ENCODE results near the gene PCDHGA1.
"Not testable (repeated sequence)": the region's sequence is repeated elsewhere in the genome, so short reads cannot be mapped to it uniquely, and the experiment has no call there.

The PCDHGA1 gene

GRCh38 chr5:141326088-141326854 is 4.0 kb upstream of the PCDHGA1 start:
- peak overlapping the region; percentile 73 for H3K4me2 ChIP-seq (ENCODE audit: low read length)
- no peaks in the 10 kb centered on the region for H3F3A ChIP-seq (ENCODE audit: control insufficient read depth, insufficient read depth)
- H4K20me1 ChIP-seq (ENCODE audit: control insufficient read depth, insufficient read depth, low read depth, low read length): no peaks in the 10 kb centered on the region
- H3K27ac ChIP-seq (ENCODE audit: low read depth, low read length): peak overlapping the region; percentile 31; the same call in 1 of the 2 replicates
- no peaks in the 10 kb centered on the region for H3K9me2 ChIP-seq (replicated peaks; ENCODE audit: control insufficient read depth, low read length)
- no peaks in the 10 kb centered on the region for H3K79me2 ChIP-seq (ENCODE audit: control insufficient read depth, low read length)
- TF ChIP-seq EZH2phosphoT487 (IDR thresholded peaks at IDR 0.05; ENCODE audit: borderline replicate concordance, low read length) (no peak), CTCF (IDR thresholded peaks at IDR 0.05; ENCODE audit: low read depth, low read length, poor library complexity, severe bottlenecking) (peak; percentile 75)
- H3K27me3 ChIP-seq (ENCODE audit: control insufficient read depth, low read length): no peaks in the 10 kb centered on the region
- peaks cover 37% of the 10 kb centered on the region for H3K4me1 ChIP-seq (ENCODE audit: control insufficient read depth, low read length)
- peak overlapping the region; percentile 80 for H3K4me3 ChIP-seq (ENCODE audit: low read length)
- peaks cover 12% of the 10 kb centered on the region; the same call in 1 of the 2 replicates for H3K9me3 ChIP-seq (ENCODE audit: control insufficient read depth, insufficient read depth, low read length)
- no peaks in the 10 kb centered on the region for H3K36me3 ChIP-seq (ENCODE audit: control insufficient read depth, low read length)

GRCh38 chr5:141328231-141328630 is 2.1 kb upstream of the PCDHGA1 start:
- no peaks in the 10 kb centered on the region for H3K36me3 ChIP-seq (ENCODE audit: control insufficient read depth, low read length)
- H3K9me2 ChIP-seq (replicated peaks; ENCODE audit: control insufficient read depth, low read length): no peaks in the 10 kb centered on the region
- no peak overlapping the region for H3K4me3 ChIP-seq (ENCODE audit: low read length)
- H3K27me3 ChIP-seq (ENCODE audit: control insufficient read depth, low read length): no peaks in the 10 kb centered on the region
- H3K4me2 ChIP-seq (ENCODE audit: low read length): no peak overlapping the region
- H4K20me1 ChIP-seq (ENCODE audit: control insufficient read depth, insufficient read depth, low read depth, low read length): no peaks in the 10 kb centered on the region
- TF ChIP-seq CTCF (IDR thresholded peaks at IDR 0.05; ENCODE audit: low read depth, low read length, poor library complexity, severe bottlenecking) (no peak), EZH2phosphoT487 (IDR thresholded peaks at IDR 0.05; ENCODE audit: borderline replicate concordance, low read length) (no peak)
- H3K4me1 ChIP-seq (ENCODE audit: control insufficient read depth, low read length): peaks cover 26% of the 10 kb centered on the region
- H3K27ac ChIP-seq (ENCODE audit: low read depth, low read length): no peak overlapping the region
- H3K9me3 ChIP-seq (ENCODE audit: control insufficient read depth, insufficient read depth, low read length): peaks cover 12% of the 10 kb centered on the region; the same call in 1 of the 2 replicates
- no peaks in the 10 kb centered on the region for H3K79me2 ChIP-seq (ENCODE audit: control insufficient read depth, low read length)
- no peaks in the 10 kb centered on the region for H3F3A ChIP-seq (ENCODE audit: control insufficient read depth, insufficient read depth)

DNA sequence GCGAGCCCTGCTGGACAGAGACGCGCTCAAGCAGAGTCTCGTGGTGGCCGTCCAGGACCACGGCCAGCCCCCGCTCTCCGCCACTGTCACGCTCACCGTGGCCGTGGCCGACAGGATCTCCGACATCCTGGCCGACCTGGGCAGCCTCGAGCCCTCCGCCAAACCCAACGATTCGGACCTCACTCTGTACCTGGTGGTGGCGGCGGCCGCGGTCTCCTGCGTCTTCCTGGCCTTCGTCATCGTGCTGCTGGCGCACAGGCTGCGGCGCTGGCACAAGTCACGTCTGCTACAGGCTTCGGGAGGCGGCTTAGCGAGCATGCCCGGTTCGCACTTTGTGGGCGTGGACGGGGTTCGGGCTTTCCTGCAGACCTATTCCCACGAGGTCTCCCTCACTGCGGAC is 2.3 kb downstream of the PCDHGA1 start:
- not testable (repeated sequence) for H3K36me3 ChIP-seq (ENCODE audit: control insufficient read depth, low read length); H3K27me3 ChIP-seq (ENCODE audit: control insufficient read depth, low read length)

More for the DNA sequence above, 2.3 kb downstream of the PCDHGA1 start:
- Histone ChIP-seq H3K4me1 (ENCODE audit: control insufficient read depth, low read length) (peaks cover 26% of the 10 kb centered on the region), H3K9me3 (ENCODE audit: control insufficient read depth, insufficient read depth, low read length) (peaks cover 11% of the 10 kb centered on the region; the same call in 1 of the 2 replicates)
- not testable (repeated sequence) for H3K27ac ChIP-seq (ENCODE audit: low read depth, low read length); H3K4me2 ChIP-seq (ENCODE audit: low read length); H3K79me2 ChIP-seq (ENCODE audit: control insufficient read depth, low read length); H3K9me2 ChIP-seq (replicated peaks; ENCODE audit: control insufficient read depth, low read length); H3F3A ChIP-seq (ENCODE audit: control insufficient read depth, insufficient read depth); H3K4me3 ChIP-seq (ENCODE audit: low read length); H4K20me1 ChIP-seq (ENCODE audit: control insufficient read depth, insufficient read depth, low read depth, low read length)

Data from DOHH2 (cell line).